Astrocyte (in vitro differentiated cells and primary cell): Measurements from ENCODE around the gene PRF1. TPM values are rescaled to one million over a fixed set of nuclear protein-coding genes. Genes with fewer than 3 reads are reported as not detected.

Experiments used
- DNase-seq: peaks from one replicate; pipeline ENCODE4 v3.0.0-alpha.2; 2010; ENCODE audit warnings: low read depth
- FAIRE-seq: peaks from 2 replicates; lab custom pipeline; 2011; peaks lifted over from hg19 to GRCh38; lab: Jason Lieb, UNC
- H2AFZ ChIP-seq: 2 replicates; pipeline ENCODE4 v1.6.0; 2012; ENCODE audit warnings: low read depth, low read length, inconsistent platforms
- H3K27ac ChIP-seq: 2 replicates; pipeline ENCODE4 v1.5.1; 2011; ENCODE audit warnings: low read depth, low read length, inconsistent platforms
- H3K27me3 ChIP-seq: 2 replicates; pipeline ENCODE4 v1.6.0; 2011; ENCODE audit warnings: low read length, inconsistent platforms; ENCODE audit not compliant: insufficient read depth
- H3K36me3 ChIP-seq: 2 replicates; pipeline ENCODE4 v1.5.1; 2011; ENCODE audit warnings: low read length, inconsistent platforms; ENCODE audit not compliant: insufficient read depth
- H3K4me1 ChIP-seq: 2 replicates; pipeline ENCODE4 v1.5.1; 2011; ENCODE audit warnings: low read length, inconsistent platforms; ENCODE audit not compliant: insufficient read depth
- H3K4me2 ChIP-seq: 2 replicates; pipeline ENCODE4 v1.6.0; 2012; ENCODE audit warnings: low read length, inconsistent platforms
- H3K4me3 ChIP-seq: 2 replicates; pipeline ENCODE4 v1.5.1; 2011; ENCODE audit warnings: low read depth, mild to moderate bottlenecking, low read length, inconsistent platforms; ENCODE audit not compliant: insufficient read depth
- H3K79me2 ChIP-seq: 2 replicates; pipeline ENCODE4 v1.6.0; 2012; ENCODE audit warnings: mild to moderate bottlenecking, low read length, inconsistent platforms; ENCODE audit not compliant: insufficient read depth
- H3K9ac ChIP-seq: 2 replicates; pipeline ENCODE4 v1.6.0; 2012; ENCODE audit warnings: mild to moderate bottlenecking, low read length, inconsistent platforms
- H3K9me3 ChIP-seq: 2 replicates; pipeline ENCODE4 v1.5.1; 2012; ENCODE audit warnings: low read depth, mild to moderate bottlenecking, low read length, inconsistent platforms; ENCODE audit not compliant: insufficient read depth
- H4K20me1 ChIP-seq: 2 replicates; pipeline ENCODE4 v1.6.0; 2012; ENCODE audit warnings: low read length, inconsistent platforms; ENCODE audit not compliant: insufficient read depth
- H3K27ac Mint-ChIP-seq: one replicate; pipeline ENCODE4 v1.8.0; 2021; ENCODE audit warnings: mild to moderate bottlenecking, mixed read lengths; ENCODE audit not compliant: unreplicated experiment
- H3K27me3 Mint-ChIP-seq: one replicate; pipeline ENCODE4 v1.8.0; 2021; ENCODE audit warnings: low read depth, mixed read lengths; ENCODE audit not compliant: unreplicated experiment
- H3K36me3 Mint-ChIP-seq: one replicate; pipeline ENCODE4 v1.8.0; 2021; ENCODE audit warnings: low read depth, mixed read lengths; ENCODE audit not compliant: unreplicated experiment
- H3K4me1 Mint-ChIP-seq: one replicate; pipeline ENCODE4 v1.8.0; 2021; ENCODE audit warnings: low read depth, mixed read lengths; ENCODE audit not compliant: unreplicated experiment
- H3K4me3 Mint-ChIP-seq: one replicate; pipeline ENCODE4 v1.8.0; 2021; ENCODE audit warnings: mild to moderate bottlenecking, moderate library complexity, mixed read lengths; ENCODE audit not compliant: unreplicated experiment
- H3K9me3 Mint-ChIP-seq: one replicate; pipeline ENCODE4 v1.8.0; 2021; ENCODE audit warnings: mild to moderate bottlenecking, mixed read lengths; ENCODE audit not compliant: unreplicated experiment
- EZH2 ChIP-seq: IDR thresholded peaks from 2 replicates; pipeline ENCODE4 v1.6.1; 2012; ENCODE audit warnings: mild to moderate bottlenecking, low read length, inconsistent platforms; ENCODE audit not compliant: insufficient read depth
- total RNA-seq: library from RNA; stranded (reverse); gene quantifications from 2 replicates; pipeline ENCODE4 v1.2.1, GENCODE V29; 2021
- TF ChIP-seq, protein P1 (sequence below): IDR thresholded peaks from 2 replicates; pipeline ENCODE4 v1.5.1; 2011; ENCODE audit warnings: low read depth, mild to moderate bottlenecking, inconsistent platforms, low read length, moderate library complexity; ENCODE audit not compliant: insufficient read depth

The PRF1 gene
- total RNA-seq, 1 donor from 2014 or later = 0.16 TPM

DNA sequence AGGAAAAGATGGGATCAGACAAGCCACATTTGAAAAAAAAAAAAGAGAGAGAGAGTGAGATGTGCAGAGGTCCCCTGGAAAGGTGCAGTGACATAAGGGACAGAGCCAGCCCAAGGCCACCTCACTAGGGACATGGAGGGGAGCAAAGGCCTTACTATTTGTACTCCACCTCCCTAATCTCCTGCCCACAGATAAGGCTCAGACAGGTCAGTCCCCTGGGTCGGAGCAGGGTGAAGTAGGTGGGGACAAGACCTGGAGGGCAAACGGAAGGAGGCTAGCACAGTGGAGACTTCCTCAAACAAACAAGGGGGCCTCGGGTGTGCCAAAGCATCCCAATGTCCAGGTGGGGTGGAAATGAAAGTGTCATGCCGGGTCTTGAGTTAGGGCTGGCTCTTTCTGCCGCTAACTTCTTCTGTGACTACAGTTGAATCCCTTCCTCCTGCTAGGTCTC lies 7.0 kb downstream of the PRF1 start:
- FAIRE-seq = no peak
- H3K27ac Mint-ChIP-seq = no peak overlapping the region
- DNase-seq = no peak
- Histone ChIP-seq H3K27ac (no peak overlapping the region), H2AFZ (no peak overlapping the region), H3K9ac (no peak overlapping the region), H3K4me1 (no peaks in the 10 kb centered on the region), H3K36me3 (no peaks in the 10 kb centered on the region), H3K4me3 (no peak overlapping the region), H4K20me1 (no peaks in the 10 kb centered on the region), H3K27me3 (peaks cover 2% of the 10 kb centered on the region), H3K9me3 (no peaks in the 10 kb centered on the region), H3K79me2 (no peaks in the 10 kb centered on the region), H3K4me2 (no peak overlapping the region)
- no peaks in the 10 kb centered on the region for H3K9me3 Mint-ChIP-seq
- H3K27me3 Mint-ChIP-seq = peaks cover 46% of the 10 kb centered on the region
- H3K4me3 Mint-ChIP-seq = no peak overlapping the region
- no peak for TF ChIP-seq EZH2
- TF ChIP-seq, protein P1, sequence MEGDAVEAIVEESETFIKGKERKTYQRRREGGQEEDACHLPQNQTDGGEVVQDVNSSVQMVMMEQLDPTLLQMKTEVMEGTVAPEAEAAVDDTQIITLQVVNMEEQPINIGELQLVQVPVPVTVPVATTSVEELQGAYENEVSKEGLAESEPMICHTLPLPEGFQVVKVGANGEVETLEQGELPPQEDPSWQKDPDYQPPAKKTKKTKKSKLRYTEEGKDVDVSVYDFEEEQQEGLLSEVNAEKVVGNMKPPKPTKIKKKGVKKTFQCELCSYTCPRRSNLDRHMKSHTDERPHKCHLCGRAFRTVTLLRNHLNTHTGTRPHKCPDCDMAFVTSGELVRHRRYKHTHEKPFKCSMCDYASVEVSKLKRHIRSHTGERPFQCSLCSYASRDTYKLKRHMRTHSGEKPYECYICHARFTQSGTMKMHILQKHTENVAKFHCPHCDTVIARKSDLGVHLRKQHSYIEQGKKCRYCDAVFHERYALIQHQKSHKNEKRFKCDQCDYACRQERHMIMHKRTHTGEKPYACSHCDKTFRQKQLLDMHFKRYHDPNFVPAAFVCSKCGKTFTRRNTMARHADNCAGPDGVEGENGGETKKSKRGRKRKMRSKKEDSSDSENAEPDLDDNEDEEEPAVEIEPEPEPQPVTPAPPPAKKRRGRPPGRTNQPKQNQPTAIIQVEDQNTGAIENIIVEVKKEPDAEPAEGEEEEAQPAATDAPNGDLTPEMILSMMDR = no peak
- peaks cover 11% of the 10 kb centered on the region for H3K4me1 Mint-ChIP-seq
- no peaks in the 10 kb centered on the region for H3K36me3 Mint-ChIP-seq

- Mint-ChIP-seq H3K4me3 (no peak overlapping the region), H3K27me3 (peaks cover 51% of the 10 kb centered on the region), H3K27ac (no peak overlapping the region), H3K36me3 (no peaks in the 10 kb centered on the region), H3K4me1 (peaks cover 11% of the 10 kb centered on the region), H3K9me3 (no peaks in the 10 kb centered on the region)
- Histone ChIP-seq H3K36me3 (no peaks in the 10 kb centered on the region), H3K9me3 (no peaks in the 10 kb centered on the region), H3K9ac (no peak overlapping the region), H3K4me3 (no peak overlapping the region), H3K27me3 (peaks cover 4% of the 10 kb centered on the region), H3K27ac (no peak overlapping the region), H3K4me1 (no peaks in the 10 kb centered on the region), H3K4me2 (no peak overlapping the region), H2AFZ (no peak overlapping the region), H3K79me2 (no peaks in the 10 kb centered on the region), H4K20me1 (no peaks in the 10 kb centered on the region)
- DNase-seq (no peak), FAIRE-seq (no peak)
- no peak for TF ChIP-seq EZH2
Measured at GRCh38 chr10:70594161-70594560, 8.4 kb downstream of the PRF1 start.

DNA sequence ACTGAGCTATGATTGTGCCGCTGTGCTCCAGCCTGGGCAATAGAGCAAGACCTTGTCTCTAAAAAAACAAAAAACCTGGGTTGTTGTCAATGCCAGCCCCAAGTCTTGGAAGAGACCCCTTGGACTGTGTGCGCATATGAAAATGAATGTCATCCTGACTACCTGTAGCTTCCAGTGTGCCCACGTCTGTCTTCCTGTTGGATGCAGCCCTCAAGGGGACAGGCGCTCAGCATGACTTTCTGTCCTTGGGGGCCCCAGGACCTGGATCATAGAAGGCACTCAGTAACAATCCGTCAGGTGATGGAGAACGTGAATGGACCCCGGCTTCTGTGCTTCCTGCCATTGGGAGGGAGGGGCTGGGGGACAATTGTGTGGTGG lies 9.0 kb downstream of the PRF1 start:
- Histone ChIP-seq H3K4me2 (no peak overlapping the region), H2AFZ (no peak overlapping the region), H3K4me1 (no peaks in the 10 kb centered on the region), H4K20me1 (no peaks in the 10 kb centered on the region), H3K4me3 (no peak overlapping the region), H3K27ac (no peak overlapping the region), H3K79me2 (no peaks in the 10 kb centered on the region), H3K9ac (no peak overlapping the region), H3K9me3 (no peaks in the 10 kb centered on the region), H3K27me3 (peaks cover 7% of the 10 kb centered on the region), H3K36me3 (no peaks in the 10 kb centered on the region)
- H3K9me3 Mint-ChIP-seq = no peaks in the 10 kb centered on the region
- TF ChIP-seq, protein P1 = no peak
- TF ChIP-seq EZH2 = no peak
- H3K27me3 Mint-ChIP-seq = peaks cover 58% of the 10 kb centered on the region
- H3K27ac Mint-ChIP-seq = no peak overlapping the region
- FAIRE-seq (no peak), DNase-seq (no peak)
- H3K36me3 Mint-ChIP-seq = no peaks in the 10 kb centered on the region
- peaks cover 12% of the 10 kb centered on the region for H3K4me1 Mint-ChIP-seq
- H3K4me3 Mint-ChIP-seq = no peak overlapping the region
